NCI-H2107 treated with DMSO at 0.1 percent for 48 hours (cell line): ENCODE data around the gene PGAM2.

ENCODE experiments used
- DNase-seq: peaks from one replicate; lab custom pipeline; 2025; ENCODE audit not compliant: unreplicated experiment; lab: John Stamatoyannopoulos, UW

Gene PGAM2

DNA sequence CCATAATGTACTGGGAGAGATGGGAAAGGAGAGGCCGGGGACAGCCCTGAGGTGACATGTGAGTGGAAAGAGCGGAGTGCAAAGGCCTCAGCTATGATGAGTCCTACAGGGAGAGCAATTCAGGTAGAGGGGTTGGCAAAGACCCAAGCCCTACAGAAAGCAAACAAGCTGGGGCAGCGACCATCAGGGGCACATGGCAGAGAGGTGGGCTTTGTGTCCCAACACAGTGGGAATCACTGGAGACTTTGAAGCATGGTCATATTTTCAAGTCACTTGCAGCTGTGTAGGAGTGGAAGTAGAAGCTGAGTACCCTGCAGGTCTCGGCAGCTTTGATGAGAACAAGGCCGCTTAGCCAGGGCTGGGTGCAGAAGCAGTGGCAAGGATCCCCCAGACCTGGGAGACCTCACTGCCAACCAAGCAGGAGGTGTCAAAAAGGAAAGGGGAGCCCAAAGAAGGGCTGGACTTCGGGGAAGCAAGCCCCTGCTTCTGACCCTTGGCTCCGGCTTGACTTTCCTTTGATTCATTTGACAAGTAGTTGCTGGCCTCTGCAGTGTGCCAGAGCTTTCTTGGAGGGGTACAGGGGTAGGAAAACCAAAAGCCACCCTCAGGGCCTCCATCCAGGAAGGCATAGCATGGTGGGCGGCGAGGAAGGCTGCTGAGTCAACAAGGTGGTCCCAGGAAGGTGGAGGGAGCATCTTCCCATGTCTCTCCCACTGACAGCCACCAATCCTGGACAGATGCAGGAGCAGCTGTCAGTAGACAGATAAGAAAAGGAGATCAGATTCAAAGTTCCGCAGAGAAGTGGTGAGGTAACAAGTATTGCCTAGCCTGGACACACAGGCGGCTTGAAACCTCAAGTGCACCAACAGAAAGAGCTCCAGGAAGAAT lies 1.9 kb upstream of the PGAM2 start:
- peak; percentile 41 for DNase-seq

DNA sequence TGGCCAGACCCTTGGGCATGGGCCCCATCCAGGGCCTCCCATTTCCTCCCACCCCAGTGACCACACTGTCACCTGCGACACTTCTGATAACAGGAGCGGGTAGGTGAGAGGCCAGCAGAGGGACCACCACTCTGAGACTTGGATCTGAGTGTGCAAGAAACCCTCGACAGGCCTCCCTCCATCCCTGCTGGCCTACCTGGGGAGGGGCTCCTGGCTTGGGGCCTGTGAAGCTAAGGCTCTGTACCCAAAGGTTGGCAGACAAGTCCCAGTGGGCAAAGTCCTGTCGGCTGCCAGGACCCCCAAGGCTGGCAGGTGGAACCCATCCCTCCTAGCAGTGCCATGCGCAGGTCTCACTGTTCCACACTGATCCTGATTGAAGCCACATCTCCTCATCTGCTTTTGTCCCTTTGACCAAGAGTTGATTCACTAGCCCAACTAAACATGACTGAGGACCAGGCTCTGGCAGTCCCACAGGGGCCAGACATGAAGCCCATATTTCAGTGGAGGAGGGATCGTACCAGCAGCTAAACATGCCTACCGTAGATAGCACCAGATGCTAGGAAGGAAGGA lies 1.2 kb upstream of the PGAM2 start:
- DNase-seq = no peak

DNA sequence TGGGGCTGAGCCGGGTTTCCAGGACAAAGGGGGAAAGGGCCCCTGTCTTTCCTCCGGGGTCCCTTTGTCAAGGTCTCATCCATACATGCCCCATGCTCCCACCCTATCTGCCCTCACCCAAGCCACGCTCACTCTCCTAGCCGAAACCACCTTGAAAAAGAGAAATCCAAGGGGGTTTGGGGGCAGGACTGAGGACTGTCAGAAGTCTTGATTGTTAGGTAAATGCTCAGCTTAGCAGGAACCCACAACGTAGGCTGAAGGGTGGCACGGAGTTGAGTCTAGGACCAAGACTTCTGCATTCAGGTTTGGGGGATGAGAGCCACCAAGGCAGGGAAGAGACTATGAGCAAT lies 719 bp upstream of the PGAM2 start:
- no peak for DNase-seq

- DNase-seq = no peak
These were observed 456 bp downstream of the PGAM2 start for GRCh38 chr7:44064791-44065430.

DNA sequence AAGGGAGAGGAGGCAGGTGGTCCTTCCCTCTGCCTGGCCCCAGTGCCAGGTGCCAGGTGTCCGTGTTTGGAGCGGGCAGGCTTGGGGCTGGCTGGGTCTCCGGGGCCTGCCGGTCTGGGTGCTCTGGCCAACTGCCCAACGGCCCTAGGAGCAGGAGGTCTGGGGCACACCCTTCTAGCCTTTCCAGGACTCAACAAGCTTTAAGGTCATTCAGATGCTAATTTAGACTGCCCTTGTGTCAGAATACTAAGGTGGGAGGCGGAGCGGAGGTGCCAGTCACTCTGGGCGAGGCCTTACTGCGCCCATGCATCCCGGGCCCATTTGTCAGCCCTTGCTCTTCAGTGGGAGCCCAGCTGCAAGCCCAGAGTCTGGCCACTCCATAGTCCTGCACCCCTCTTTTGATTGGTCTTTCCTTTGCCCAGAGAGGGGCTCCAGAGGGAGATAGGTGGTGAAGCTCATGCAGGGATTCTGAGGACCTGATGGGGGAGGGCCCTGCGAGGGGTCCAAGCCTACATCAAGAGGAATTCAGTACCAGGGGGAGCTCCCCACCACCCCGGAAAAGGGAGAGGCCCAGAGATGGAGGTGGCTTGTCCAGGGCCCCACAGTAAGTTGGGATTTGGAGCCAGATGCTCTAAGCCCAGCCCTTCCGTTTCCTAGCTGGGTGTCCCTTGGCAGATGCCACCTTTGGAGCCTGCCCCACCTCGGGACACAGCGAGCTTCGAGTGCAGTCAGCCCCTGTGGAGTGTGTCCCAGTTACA lies 1.3 kb downstream of the PGAM2 start:
- DNase-seq = no peak

DNA sequence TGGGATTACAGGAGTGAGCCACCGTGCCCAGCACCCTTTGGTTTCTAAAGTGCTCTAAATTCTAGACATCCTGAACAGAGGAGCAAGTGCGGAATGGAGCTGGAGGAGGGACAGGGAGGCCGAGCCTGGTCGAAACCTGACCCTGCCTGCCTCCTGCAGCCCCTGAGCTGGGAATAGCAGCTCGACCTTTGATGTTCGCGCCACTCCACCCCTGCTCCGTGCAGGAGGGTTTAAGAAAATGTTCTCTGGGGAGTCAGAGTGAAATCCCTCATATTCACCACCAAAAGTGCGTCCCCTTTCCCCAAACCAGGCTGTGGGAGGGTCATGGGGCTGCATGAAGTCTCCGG lies 1.8 kb downstream of the PGAM2 start:
- DNase-seq = no peak

DNA sequence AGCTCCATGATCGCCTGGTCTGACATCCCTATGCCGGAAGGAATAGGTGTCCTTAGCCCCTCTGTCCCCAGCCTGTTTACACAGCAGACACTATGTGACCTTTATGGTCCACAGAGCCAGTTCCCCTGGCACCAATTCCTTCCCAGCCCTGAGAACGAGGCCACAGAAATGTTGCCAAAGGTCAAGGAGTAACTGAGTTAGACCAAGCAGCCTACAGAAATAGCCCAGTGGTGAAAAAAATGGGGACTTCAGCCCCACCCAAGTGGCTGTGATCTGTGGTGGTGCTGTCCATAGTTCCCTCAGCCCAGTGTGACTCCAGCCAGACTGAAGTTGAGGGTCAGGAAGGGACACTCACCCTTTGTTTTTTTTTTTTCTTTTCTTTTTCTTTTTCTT lies 2.5 kb downstream of the PGAM2 start:
- DNase-seq = no peak

GRCh38 chr7:44062180-44062902 lies 3.0 kb downstream of the PGAM2 start:
- no peak for DNase-seq

GRCh38 chr7:44061645-44062179 lies 3.7 kb downstream of the PGAM2 start:
- DNase-seq = no peak

- DNase-seq = no peak
These were observed 4.3 kb downstream of the PGAM2 start for GRCh38 chr7:44060948-44061644.

DNA sequence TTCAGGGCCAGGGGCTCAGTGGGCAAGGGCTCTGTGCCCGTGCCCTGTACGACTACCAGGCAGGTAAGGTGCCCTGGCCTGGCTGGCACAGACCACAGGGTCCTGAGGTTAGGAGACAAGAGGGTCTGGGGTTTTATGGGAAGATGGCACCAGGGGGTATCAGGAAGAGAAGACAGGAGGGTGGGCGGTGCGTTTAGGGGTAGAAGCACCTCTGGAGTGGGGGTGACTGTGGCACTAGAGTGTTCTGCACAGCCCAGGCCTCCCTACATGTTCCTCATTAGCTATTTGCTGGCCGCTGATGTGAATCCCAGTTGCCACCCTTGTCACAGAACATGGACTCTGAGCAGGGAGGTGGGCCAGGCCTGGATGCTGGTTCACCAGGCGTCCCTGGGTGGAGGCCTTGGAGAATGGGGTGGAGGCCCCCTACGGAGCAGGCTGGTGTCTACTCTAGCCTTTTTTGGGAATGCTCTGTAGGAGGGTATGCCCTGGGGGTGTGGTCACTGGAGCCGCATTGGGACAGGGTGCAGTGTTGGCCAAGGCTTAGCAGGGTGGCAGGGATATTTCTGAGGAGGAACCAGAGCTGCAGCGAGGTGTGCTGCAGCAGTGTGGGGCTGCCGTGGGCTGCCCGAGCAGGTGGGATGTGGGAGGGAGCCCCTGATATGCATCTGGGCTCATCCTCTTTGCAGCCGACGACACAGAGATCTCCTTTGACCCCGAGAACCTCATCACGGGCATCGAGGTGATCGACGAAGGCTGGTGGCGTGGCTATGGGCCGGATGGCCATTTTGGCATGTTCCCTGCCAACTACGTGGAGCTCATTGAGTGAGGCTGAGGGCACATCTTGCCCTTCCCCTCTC lies 5.0 kb downstream of the PGAM2 start:
- DNase-seq = no peak

GRCh38 chr7:44059219-44060090 lies 5.9 kb downstream of the PGAM2 start:
- DNase-seq = no peak

GRCh38 chr7:44058759-44059218 lies 6.6 kb downstream of the PGAM2 start:
- no peak for DNase-seq

DNA sequence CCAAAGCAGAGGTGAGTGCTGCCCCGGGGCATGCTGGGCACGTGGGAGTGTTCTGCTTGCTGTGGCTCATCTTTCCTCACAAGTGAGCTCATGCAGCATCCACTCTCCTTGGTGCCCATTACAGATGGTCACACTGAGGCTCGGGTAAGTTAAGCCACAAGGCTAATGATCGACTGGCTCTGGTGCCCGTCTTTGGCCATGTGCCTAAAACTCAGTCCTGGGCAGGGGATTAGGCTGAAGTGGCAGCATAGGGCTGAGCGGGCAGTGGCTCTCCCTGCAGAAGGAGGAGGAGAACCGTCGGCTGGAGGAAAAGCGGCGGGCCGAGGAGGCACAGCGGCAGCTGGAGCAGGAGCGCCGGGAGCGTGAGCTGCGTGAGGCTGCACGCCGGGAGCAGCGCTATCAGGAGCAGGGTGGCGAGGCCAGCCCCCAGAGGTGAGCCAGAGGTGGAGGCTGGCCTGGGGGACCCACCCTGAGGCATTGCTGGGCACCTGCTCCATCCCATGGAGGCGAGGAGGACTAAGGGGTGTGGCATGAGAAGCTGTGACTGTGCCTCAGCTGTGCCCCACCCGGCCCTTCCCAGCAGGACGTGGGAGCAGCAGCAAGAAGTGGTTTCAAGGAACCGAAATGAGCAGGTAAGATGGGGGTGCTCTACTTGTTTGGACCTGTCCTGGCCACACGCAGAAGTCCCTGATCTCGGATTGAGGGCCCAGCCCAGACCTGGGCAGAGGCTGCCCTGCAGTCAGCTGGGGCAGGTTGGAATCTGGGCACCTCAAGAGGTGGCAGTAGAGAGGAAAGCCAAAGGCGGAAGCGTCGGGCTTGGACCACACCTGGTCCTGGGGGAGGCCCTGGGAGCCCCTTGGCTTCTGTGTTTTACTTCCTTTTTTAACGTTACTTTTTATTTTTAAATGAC lies 7.3 kb downstream of the PGAM2 start:
- DNase-seq = no peak

- no peak for DNase-seq
These were observed 8.1 kb downstream of the PGAM2 start for GRCh38 chr7:44057181-44057848.

DNA sequence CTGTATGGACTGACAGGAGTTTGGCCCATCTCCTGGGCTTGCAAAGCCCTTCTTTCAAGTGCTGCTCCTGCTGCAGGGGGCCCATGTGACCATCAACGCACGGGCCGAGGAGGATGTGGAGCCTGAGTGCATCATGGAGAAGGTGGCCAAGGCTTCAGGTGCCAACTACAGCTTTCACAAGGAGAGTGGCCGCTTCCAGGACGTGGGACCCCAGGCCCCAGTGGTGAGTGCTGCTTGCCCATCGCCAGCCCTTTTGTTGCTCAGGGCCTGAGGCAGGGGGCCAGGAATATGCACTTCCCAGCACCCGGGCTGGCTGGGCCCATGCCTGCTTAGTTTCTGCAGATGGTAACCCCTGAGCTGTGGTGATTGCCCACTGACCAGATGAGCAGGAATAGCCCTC lies 8.7 kb downstream of the PGAM2 start:
- no peak for DNase-seq
